Activated CD4-positive, alpha-beta T cell treated with anti-CD3 and anti-CD28 coated beads, Interleukin-2, amount 50 U/mL, for 24 hours (primary cell): ENCODE results near the gene USB1.
A peak's percentile ranks its signal among the peaks of the same experiment; 100 is the strongest.

ENCODE experiments used
- DNase-seq, 2 donors: peaks; one replicate each; pipeline ENCODE4 v3.0.0-alpha.2; 2020; ENCODE audit warnings: low read depth in 1 of 2, low spot score in 1 of 2

USB1 gene

DNA sequence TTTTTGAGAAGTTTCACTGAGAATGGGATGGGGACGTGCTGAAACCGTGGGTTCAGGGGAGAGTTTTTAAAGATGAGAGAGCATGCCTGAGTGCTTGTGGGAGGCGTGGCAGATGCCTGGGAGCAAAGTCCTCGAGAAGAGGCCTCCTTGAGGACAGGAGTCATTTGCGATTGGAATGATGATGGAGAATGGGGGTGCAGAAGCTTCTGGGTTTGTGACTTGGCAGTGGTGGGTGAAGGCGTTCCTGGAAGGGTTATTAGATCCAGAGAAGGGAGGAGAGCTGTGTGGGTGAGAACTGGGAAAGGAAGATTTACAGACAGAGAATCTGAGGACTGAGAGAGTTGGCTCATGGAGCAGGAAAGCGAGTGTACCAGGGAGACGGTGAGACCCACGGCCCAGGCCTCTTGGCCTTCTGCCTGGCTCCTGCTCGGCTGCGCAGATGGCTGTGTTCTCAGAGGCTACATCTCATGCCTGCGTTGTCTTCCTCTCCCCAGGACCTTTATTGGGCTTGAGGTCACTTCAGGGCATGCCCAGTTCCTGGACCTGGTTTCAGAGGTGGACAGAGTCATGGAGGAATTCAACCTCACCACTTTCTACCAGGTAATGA, 15.7 kb downstream of the USB1 start:
- DNase-seq: no peak

DNA sequence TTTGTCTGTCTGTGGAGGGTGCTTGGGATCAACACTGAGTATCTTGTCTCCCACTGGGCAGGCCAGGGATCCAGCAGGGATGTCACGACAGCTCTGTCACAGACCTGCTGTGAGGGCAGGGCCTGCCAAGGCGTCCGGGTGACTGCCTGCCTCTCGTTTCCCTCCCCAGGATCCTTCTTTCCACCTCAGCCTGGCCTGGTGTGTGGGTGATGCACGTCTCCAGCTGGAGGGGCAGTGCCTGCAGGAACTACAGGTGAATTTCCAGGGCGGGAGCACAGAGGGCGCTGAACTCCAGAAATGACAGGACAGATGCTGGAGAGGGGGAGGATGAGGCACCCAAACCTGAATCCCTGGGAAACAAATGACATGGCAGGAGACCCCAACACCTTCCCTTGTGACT, 17.6 kb downstream of the USB1 start:
- DNase-seq: no peak

DNA sequence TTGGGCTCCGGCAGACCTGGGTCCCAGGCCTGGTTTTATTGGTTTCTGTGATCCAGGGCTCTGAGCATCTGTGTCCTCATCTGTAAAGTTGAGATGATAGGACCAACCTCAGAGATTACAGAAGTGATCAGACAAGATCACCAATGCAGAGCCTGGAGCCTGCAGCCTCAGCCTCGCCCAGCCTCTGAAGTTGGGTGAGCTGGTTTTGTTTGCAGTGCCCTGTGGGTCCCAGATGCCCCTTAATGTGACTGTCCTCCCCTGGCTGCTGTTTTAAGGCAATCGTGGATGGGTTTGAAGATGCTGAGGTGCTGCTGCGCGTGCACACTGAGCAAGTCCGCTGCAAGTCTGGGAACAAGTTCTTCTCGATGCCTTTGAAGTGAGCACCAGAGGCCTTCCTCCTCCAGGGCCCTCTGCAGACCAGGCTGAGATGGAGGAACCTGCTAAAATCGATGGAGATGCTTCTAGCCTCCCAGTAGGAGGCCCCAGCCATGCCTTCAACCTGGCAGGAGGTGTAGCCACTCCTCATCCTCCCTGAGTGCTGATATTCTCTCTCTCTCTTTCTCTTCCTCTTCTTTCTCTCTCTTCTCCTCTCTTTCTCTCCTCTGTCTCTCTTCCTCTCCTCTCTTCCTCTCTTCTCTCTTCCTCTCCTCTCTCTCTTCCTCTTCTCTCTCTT, 18.8 kb downstream of the USB1 start:
- no peak for DNase-seq

DNA sequence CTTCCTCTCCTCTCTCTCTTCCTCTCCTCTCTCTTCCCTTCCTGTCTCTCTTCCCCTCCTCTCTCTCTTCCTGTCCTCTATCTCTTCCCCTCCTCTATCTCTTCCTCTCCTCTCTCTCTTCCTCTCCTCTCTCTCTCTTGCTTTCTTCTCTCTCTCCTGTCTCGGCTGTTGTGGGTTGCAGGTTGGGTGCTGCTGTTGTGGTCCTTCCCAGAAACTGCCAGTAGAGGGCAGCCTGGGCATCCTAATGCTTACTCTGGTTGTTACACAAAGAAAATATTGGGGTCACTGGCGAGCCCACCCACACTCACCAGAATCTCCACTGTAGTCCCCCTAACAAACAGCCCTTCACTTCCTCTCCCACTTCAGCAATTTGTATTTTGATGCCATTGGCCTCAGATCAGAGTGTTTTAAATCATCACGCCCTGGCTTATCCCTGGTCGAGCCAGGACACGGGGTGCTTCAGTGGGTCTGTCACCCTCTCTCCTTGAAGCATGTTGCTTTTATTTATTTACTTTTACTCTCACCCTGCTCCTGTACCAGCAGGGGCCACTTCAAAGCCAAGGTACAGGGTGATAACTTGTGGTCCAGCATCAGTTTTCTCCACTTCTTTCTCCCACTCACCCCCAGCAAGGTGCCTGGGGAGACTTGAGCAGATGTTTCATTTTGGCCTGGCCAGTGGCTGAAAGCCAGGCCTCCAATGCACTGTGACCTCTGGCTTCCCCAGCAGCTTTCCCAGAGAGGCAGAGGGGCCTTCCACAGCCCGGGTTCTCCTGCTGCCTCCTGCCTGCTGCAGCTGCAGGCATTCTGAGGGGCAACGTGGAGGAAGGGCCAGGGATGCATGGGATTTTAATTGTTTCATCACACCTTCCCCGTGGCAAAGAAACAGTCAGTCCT, 19.7 kb downstream of the USB1 start:
- peak in 1 of 2 donors; percentile 36 for DNase-seq

DNA sequence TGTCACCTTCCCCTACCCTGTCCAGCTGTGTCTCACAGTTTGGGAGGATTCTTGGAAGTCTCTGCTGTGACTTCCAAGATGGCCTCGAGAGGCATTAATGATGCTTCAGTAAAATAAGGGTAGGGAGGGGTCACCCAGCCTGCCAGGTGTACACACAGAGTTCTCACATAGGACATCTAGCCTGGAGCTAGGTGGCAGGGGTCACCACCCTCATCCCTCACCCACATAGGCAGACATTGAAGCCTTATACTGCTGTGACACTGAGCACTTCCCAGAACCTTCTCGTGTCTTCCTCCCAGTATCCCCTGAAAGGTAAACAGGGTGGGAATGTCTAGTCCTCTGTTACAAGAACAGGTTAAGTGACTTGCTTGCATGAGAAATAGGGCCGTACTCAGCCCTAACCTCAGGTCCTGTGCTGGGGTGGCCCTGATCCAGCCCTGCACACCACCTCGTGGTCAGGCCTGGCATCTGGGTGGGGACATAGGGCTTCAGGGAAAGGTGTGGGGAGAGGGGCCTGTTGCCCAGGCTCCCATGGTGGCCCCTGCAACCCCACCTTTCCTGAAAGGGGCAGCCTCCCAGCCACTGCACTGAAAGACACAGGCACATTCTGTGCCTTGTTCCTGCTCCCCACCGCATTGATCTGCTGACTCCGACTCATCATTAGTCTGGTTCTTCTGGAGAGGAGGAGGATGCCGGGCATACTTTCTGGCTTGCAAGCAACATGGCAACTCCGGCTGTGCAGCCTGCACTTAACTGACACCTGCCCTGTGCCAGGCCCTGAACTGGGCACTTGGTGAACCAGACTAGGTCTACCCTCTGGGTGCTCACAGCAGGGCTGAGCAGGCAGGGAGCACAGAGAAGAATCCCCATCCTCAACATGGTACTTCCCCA, 20.7 kb downstream of the USB1 start:
- DNase-seq: no peak

DNA sequence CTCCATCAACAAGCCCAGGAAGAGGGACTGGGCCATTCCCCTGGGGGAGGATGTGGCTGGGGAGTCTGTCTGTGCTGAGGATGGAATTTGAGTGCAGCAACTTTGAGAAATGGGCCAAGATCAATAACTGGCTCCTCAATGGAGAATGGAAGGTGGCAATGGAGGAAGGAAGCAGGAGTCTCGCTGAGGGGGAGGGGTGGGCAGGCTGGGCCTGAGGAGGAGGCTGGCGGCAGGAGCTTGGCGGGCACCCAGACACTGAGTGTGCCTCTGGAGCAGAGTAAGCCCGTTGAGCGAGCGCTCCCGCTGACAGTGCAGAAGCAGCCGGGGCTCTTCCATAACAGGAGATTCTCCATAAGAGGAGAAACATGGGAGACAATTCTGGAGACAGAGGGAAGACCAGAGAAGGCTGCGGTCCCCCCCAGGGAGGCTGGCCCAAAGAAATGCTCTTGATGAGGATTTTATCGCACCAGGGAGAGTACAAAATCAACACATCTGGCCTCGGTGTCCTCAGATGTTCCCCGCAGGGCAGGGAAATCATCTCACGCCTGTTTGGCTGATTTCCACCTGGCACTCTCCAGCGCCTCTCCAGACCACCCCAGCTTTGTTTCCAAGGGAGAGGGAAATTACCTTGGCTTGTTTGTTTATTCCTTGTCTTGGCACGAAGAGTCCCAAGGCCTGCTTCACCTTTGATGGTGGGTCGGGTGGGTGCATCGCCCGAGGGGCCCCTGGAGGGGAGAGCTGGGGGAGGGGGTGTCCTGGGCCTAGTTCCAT, 21.6 kb downstream of the USB1 start:
- DNase-seq: no peak

DNA sequence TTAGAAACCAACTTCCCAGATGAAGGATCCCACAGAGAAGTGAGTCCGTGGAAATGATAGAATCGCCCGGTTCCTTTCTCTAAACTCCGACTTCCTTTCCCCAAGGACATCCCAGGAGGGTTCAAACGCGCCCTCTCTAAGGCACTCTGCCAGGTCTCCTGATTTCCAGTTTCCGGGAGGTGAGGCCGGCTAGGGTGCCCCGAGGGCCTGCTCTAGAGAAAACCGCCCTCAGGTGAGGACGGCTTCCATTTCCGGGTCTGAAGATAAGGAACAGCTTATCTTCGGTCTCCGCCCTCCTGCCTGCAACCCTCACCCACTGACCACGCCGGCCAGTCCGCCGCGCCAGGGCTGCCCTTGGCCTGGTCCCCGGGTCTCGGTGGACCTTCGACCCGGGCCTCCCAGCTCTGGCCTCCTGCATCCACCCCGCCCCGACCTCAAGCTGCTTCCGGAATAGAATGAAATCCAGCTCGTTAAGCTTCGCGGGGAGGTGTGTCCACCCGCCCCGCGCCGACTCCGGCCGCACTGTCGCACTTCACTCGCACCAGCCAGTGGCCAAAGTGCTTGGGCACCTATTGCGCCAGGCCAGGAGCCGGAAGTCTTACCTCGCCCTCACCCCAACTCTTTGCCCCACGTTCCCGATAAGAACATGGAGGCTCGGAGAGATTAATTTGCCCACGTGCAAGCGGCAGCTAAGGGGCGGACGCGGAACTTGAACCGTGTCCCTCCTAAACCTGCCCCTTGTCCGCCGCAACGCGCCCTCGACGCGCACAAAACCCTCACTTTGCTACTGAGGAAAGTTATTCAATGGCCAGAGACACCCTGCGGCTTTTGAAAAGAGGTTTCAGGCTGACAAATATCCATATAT, 23.5 kb downstream of the USB1 start:
- no peak for DNase-seq

DNA sequence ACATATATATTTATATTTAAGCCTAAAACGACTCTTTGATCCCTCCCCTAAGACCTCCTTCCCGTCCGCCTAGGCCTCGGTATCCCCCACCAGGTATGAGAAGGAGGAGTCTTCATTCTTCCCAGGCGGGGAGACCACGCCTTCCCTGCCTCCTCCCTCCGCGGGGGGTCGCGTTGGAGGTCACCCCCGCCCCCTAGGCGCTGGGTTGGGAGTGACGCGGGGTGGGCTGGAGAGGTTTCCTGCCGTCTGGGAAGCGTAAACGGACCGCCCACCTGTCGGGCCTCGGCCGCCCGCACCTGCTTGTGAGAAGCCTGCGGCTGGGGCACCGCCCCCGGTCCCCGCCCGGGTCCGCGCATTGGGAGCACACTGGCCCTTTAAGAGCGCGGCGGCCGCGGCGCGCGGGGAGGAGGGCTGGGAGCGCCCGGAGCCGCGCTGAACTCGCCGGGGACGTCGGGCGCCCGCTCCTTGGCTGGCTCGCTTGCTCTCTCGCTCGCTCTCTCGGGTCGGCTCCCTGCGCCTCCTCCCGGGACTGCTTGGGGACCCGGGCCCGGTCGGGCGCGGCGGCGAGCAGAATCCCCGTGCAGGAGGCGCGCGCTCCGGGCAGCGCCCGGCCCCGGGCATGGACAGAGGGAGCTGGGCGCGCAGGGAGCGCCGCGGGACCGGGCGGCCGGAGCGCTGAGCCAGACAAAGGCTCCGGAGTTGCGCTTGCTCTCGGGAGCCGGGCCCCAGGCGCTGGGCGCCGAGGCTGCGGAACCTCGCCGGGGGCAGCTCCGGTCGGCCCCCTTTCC, 24.3 kb downstream of the USB1 start, which contains the start of gene MMP15:
TSS of gene MMP15 (plus strand) at position 404 of the 788 bp plus-strand sequence. CDS start 597 bp downstream, outside the sequence.
- peak; percentile 42 for DNase-seq

DNA sequence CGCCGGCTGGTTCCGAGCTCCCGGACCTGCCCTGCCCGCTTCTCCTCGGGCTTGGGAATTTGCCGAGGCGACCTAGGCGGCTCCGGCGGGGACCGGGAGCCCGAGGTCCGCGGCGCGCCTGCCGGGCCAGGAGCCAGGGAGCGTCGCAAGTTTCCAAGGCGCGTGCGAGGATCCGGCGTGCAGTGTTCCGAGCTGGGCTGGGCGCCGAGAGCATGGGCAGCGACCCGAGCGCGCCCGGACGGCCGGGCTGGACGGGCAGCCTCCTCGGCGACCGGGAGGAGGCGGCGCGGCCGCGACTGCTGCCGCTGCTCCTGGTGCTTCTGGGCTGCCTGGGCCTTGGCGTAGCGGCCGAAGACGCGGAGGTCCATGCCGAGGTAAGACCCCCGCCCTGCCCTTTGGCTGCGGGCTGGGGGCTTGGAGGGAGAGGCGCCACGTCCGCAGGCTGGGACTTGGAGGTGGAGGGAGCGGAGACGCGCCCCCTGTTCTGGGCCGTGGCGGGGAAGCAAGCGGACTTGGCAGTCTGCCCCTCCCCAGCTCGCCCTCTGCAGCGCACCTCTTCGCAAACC, 25.0 kb downstream of the USB1 start:
- no peak for DNase-seq

DNA sequence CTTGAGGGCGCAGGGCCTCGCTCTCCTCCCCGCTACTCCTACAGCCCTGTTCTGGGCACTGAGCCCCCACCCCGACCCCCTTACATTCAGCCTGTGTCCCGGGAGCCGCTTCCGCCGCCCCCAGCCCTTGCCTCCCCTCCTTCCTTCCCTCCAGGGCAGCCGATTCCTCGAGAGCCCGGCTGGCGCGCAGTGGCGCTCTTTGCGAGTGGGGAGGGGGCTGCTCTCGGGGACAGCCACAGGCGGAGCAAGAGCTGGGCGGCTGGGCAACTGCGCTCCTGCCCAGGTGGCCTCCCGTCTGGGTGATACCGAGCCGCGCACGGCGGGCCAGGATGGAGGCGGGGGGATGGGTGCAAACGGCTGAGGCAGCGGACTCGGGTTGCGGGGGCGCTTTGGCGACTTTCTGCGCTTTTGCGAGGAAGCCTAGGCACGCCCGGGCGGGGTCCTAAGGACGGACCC, 25.5 kb downstream of the USB1 start:
- DNase-seq: no peak

DNA sequence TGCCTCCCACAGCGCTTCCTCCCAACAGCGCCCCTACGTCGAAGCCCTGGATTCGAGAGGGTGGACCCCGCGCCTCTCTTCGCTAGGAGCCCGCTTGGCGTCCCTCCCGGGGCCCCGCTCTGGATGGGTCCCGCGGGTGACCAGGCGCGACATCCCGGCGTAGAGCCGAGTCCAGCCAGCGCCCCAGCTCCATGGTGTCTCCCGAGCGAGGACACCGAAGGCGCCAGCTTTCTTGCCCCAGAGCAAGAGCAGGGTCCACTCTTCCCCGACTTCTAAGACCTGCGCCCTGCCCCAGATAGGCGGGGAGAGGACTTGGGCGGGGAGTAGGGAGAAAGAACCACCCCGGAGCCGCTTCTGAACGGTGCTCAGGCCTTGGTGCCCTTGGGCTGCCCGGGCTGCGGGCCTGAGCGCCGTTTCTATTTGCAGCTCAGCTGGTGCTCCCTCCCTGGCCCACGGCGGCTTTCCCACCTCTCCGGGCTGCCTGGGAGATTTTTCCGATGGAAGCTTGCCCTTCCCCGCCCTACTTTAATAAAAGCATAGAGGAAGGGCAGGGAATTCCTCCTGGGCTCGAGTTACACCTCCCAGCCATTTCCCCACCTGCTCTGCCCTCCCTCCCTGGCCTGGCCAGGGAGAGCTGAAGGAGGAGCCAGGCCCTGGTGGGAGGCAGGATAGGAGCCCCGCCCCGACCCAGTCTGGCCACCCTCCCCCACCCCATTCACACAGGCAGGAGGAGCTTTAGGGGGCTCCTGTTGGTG, 26.1 kb downstream of the USB1 start:
- DNase-seq: no peak

DNA sequence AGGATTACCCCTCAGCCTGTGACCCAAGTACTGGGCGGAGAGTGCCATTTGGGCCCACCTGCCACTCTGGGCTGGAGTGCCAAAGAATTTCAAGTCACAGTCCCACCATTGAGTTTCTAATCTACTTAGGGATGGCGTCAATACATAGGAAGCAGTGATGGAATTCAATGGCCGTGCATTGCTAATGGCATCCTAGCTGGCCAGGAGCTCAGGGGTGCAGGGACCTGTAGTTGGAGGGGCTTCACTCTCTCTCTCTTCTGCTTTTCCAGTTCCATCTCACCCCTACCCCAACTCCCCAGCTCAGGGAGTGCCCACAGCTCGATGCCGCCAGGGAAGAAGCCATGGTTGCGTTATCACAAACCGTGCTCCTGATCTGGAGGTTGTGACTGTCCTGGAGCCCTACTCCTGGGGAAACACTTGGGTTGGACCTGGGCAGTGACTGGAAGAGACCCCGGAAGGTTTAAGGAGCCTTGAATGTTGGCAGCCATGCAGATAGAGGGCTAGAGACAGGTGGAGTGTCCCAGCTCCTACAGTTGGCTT, 26.8 kb downstream of the USB1 start:
- DNase-seq: no peak

DNA sequence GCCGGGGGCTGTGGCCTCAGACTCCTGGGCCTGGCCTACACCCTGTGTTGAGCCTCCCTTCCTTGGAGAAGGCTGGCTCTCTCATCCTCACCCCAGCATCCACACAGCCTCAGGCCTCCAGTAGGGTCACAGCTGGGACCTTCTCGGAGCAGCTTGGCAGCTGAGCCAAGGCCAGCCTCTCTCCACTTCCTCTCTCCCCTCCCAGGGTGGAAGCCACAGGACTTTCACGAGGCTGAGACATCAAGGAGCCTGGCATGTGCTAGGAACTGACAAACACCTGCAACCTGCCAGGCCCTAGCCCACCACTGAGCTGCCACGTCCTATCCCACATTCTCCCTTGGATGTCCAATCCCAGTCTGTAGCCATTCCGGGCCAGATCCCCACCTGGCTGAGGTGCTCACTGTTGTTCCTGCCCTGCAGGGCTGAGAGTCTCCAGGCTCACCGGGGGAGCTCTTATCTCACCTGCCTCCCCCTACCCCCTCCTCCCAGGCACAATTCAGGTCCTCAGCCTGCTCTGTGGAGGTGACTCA, 27.4 kb downstream of the USB1 start:
- no peak for DNase-seq

DNA sequence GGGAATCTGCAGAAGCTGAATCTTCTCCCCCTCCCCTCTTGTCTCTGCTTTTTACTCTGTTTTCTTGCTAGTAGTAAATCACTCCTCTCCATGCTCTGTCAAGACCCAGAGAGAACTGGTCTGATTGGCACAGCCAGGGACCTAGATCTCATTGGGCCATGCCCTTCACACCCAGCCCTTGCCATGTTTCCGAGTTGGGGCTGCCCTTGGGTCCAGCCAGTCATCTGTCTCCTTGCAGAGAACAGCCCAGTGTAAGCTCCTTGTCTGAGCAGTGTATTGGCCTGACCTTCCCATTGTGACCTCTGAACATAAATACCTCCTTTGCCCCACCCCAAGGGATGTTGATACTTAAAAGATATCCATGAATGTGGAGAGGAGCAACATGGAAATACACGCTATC, 28.2 kb downstream of the USB1 start:
- DNase-seq: no peak

DNA sequence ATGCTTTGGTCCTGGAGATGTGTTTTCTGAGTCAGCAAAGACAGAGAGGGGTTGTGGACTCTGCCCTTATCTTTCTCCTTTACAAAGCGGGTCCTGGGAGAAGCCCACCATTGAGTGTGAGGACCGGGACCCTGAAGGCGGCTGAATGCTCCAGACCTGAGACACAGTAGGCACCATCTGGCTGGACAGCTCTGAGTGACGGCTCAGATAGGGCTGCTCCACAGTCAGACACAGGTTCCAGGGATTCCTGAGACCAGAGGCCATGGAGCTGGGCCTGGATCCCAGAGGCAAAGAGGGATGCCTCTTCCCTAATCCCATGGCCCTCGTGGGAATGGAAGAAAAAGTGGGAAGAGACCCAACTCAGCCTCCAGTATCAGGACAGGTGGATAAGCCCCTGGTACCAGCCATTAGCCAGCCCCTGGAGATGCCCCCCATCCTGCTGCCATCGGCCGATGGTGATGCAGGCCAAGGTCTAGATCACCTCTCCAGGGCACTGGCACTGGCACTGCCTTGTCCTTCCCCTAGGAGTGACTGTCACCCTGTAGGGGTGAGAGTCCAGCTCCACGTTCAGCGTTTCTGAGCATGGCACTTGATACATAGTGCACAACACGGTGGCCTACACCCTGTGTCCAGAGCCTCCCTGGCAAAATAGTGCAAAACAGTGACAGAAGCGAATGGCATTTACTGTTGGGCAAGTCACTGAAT, 29.1 kb downstream of the USB1 start:
- no peak for DNase-seq
